Prostate gland (tissue), 2 donors: ENCODE data around the gene DNAH5. TPM values are rescaled to one million over a fixed set of nuclear protein-coding genes. Genes with fewer than 3 reads are reported as not detected.
A peak's percentile ranks its signal among the peaks of the same experiment; 100 is the strongest.
"Not testable (repeated sequence)": the region's sequence is repeated elsewhere in the genome, so short reads cannot be mapped to it uniquely, and the experiment has no call there.

ENCODE experiments used
- DNase-seq: peaks from one replicate; pipeline ENCODE4 v3.0.0-alpha.2; 2019; ENCODE audit warnings: low spot score
- H3K27ac ChIP-seq, 2 donors: fragments of 200-600 bp; sonication (generic); 2 replicates each; pipeline ENCODE4 v1.5.1; 2017 to 2019
- H3K27me3 ChIP-seq: fragments of 200-600 bp; sonication (generic); replicated peaks from 2 replicates; pipeline ENCODE4 v1.5.1; 2019; ENCODE audit not compliant: insufficient read depth
- H3K36me3 ChIP-seq, 2 donors: fragments of 200-600 bp; sonication (generic); 1 replicate in 1 of 2; 2 replicates in 1 of 2; pipeline versions ENCODE4 v1.5.1 to v1.8.1; 2017 to 2019
- H3K4me1 ChIP-seq: fragments of 200-600 bp; sonication (generic); replicated peaks from 2 replicates; pipeline ENCODE4 v1.5.1; 2019
- H3K4me3 ChIP-seq, 2 donors: fragments of 200-600 bp; sonication (generic); 2 replicates each; pipeline ENCODE4 v1.5.1; 2017 to 2019
- H3K9me3 ChIP-seq: fragments of 200-600 bp; sonication (generic); 2 replicates; pipeline ENCODE4 v1.5.1; 2017
- CTCF ChIP-seq, 4 experiments: fragments of 200-600 bp in 2 of 4; fragments of 450-650 bp in 2 of 4; sonication (generic) in 2 of 4; IDR thresholded peaks; 1 replicate in 3 of 4; 2 replicates in 1 of 4; pipeline ENCODE4 v1.5.1; 2016 to 2019; ENCODE audit warnings: antibody characterized with exemption in 4 of 4, mild to moderate bottlenecking in 2 of 4, moderate library complexity in 2 of 4
- POLR2A ChIP-seq: fragments of 450-650 bp; IDR thresholded peaks from one replicate; pipeline ENCODE4 v1.6.1; 2016; ENCODE audit warnings: antibody characterized with exemption, mild to moderate bottlenecking
- POLR2AphosphoS5 ChIP-seq: sonication (generic); formaldehyde crosslinking; IDR thresholded peaks from one replicate; pipeline ENCODE4 v1.6.1; 2017; ENCODE audit warnings: antibody characterized with exemption
- WGBS: methylation state at CpG from one replicate; pipeline ENCODE4 v1.1.5; 2018; 5-methylcytosine and 5-hydroxymethylcytosine counted together
- intact Hi-C: fragments of 100-400 bp; cut with DNase I; formaldehyde crosslinking; loops from one replicate; pipeline ENCODE4 v1.14.2; 2022
- total RNA-seq, 2 donors: library from RNA; depleted of rRNA; stranded (reverse); fragments of >200 nt; gene quantifications; one replicate each; pipeline ENCODE4 v1.1.0, GENCODE V29; 2016

The DNAH5 gene
- total RNA-seq, 2 donors from 2014 or later = 3.7 to 6.8 TPM

GRCh38 chr5:13990896-13991295, 46.4 kb upstream of the DNAH5 start:
- H3K4me1 ChIP-seq = no peaks in the 10 kb centered on the region
- TF ChIP-seq POLR2A (no peak), POLR2AphosphoS5 (peak; percentile 33)
- no peaks in the 10 kb centered on the region for H3K36me3 ChIP-seq
- H3K27me3 ChIP-seq = no peaks in the 10 kb centered on the region
- intact Hi-C loops = loop anchor here (5.0 kb wide), 1 partner anchor 361 kb away; no protein-coding TSS in a partner anchor
- H3K27ac ChIP-seq = no peak overlapping the region
- H3K4me3 ChIP-seq = no peak overlapping the region
- no peaks in the 10 kb centered on the region for H3K9me3 ChIP-seq
- 62% methylated on average over 2 of the region's 2 CpGs for WGBS
- DNase-seq = no peak

DNA sequence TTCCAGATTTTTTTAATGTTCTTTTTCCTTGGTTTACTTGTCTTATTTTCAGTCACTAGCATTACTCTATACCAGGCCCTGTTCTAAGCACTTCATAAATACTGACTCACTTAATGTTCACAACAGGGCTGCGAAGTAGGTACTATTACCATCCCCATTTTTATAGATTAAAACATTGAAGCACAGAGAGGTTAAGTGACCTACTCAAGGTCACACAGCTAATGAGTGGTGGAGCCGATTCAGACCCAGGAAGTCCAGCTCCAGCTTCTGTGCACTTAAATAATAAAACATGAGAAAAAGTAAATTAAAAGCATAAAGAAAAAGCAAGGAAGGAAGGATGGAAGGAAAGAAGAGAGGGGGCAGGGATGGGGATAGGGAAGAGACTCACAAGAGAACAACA, 45.3 kb upstream of the DNAH5 start:
- H3K27ac ChIP-seq = no peak overlapping the region
- intact Hi-C loops = loop anchor here (5.0 to 10.0 kb wide), 3 partner anchors 277 to 675 kb away; partner anchors contain the start of gene OTULIN
- no peaks in the 10 kb centered on the region for H3K36me3 ChIP-seq
- H3K9me3 ChIP-seq = no peaks in the 10 kb centered on the region
- H3K27me3 ChIP-seq = no peaks in the 10 kb centered on the region
- 94% methylated on average over 2 of the region's 2 CpGs for WGBS
- TF ChIP-seq CTCF (IDR thresholded peaks at IDR 0.05) = no peak
- TF ChIP-seq POLR2A = no peak
- no peak for TF ChIP-seq POLR2AphosphoS5
- no peaks in the 10 kb centered on the region for H3K4me1 ChIP-seq
- H3K4me3 ChIP-seq = no peak overlapping the region
- DNase-seq = no peak

DNA sequence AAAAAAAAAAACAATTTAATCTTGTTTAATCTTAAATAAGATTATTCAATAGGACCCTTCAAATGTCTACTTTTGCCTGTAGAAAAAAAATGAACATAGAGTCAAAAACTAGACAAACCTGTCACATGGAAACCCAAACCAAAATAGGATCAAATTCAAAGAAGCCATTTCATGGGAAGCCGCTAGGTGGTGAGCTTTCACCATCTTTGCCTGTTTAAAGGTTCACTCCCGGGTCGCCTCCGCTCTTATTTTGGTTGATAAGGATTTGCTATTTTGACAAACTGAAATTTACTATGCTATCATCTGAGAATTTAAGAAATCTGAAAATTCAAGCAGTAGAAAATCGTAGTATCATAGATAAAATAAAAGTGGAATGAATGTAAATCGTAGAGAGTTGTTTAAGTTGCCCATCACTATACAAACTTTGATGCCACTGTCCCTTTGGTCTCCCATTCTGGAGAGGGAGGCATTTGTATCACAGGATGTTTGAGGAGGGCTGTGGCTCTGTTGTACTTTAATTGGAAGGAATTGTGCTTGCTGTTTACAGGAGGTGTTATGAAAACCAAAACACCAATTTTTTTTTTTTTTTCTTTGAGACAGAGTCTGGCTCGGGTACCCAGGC, 43.5 kb upstream of the DNAH5 start:
- Histone ChIP-seq H3K4me3 (no peak overlapping the region), H3K27me3 (no peaks in the 10 kb centered on the region), H3K36me3 (no peaks in the 10 kb centered on the region), H3K9me3 (no peaks in the 10 kb centered on the region), H3K27ac (no peak overlapping the region), H3K4me1 (no peaks in the 10 kb centered on the region)
- DNase-seq = peak; percentile 58
- WGBS = 15% methylated on average over 7 of the region's 7 CpGs
- intact Hi-C loops = loop anchor here (5.0 to 10.0 kb wide), 2 partner anchors 279 to 677 kb away; partner anchors contain the start of gene OTULIN
- peak; percentile 64 for TF ChIP-seq POLR2AphosphoS5
- TF ChIP-seq POLR2A = no peak
- peak; percentile 70 to 90 (median 83) for TF ChIP-seq CTCF (IDR thresholded peaks at IDR 0.05)

DNA sequence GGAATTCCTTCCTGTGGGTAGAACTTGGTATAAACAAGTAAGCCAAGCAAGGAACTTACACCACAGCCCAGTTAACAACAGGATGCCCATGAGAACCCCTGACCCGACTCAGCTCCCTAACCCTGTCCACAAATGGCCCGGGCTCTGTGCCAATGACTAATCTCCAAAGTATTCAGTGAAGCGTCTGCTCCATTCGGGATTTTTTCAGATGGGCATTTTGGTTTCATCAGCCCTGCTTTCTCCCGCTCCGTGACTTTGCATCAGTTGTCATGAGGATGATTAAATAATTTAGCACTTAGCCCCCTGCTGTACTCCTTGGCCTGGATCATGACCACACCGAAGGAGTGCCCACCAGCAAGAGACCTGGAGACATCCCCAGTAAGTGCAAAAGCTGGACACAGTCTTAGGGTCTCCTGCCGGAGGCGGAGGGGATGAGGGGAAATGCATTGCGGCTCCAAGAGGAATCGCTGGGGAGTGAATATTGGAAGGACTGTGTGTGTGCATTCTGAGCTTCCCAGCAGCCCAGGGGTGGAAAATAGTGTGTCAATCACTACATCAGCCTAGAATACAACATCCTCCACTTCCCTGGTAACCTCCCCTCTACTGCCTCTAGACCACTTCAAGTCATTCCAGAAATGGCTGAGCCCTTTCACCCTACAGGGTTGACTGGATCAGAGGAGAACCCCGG, 41.4 kb upstream of the DNAH5 start:
- Histone ChIP-seq H3K27me3 (no peaks in the 10 kb centered on the region), H3K27ac (no peak overlapping the region), H3K36me3 (no peaks in the 10 kb centered on the region), H3K4me1 (no peaks in the 10 kb centered on the region), H3K4me3 (no peak overlapping the region), H3K9me3 (no peaks in the 10 kb centered on the region)
- WGBS = 63% methylated on average over 12 of the region's 12 CpGs
- TF ChIP-seq CTCF (IDR thresholded peaks at IDR 0.05) (no peak), POLR2A (no peak), POLR2AphosphoS5 (no peak)
- DNase-seq = no peak
- intact Hi-C loops = loop anchor here (1.0 to 10.0 kb wide), 3 partner anchors 153 to 679 kb away; partner anchors contain the start of gene OTULIN

DNA sequence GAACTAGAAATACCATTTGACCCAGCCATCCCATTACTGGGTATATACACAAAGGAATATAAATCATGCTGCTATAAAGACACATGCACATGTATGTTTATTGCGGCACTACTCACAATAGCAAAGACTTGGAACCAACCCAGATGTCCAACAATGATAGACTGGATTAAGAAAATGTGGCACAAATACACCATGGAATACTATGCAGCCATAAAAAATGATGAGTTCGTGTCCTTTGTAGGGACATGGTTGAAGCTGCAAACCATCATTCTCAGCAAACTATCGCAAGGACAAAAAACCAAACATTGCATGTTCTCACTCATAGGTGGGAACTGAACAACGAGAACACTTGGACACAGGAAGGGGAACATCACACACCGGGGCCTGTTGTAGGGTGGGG, 40.4 kb upstream of the DNAH5 start:
- intact Hi-C loops = loop anchor here (5.0 to 10.0 kb wide), 2 partner anchors 282 to 680 kb away; partner anchors contain the start of gene OTULIN
- not testable (repeated sequence) for H3K9me3 ChIP-seq
- 93% methylated on average over 5 of the region's 5 CpGs for WGBS

More for the DNA sequence above, 40.4 kb upstream of the DNAH5 start:
- H3K36me3 ChIP-seq, H3K4me3 ChIP-seq, DNase-seq, H3K4me1 ChIP-seq, H3K27ac ChIP-seq, H3K27me3 ChIP-seq: not testable (repeated sequence)
